Measurements from ENCODE around the gene TMEM200B. TPM values are rescaled to one million over a fixed set of nuclear protein-coding genes. Genes with fewer than 3 reads are reported as not detected.
A peak's percentile ranks its signal among the peaks of the same experiment; 100 is the strongest.

Gene TMEM200B
- total and polyA plus RNA-seq, 2 donors (not counting 1 experiment from before 2014, with no cell fraction given): 17.7 to 20.8 TPM

- H3K27ac ChIP-seq (ENCODE audit: insufficient read depth, low read length): peak overlapping the region; percentile 79
These were observed 1.0 kb downstream of the TMEM200B start for GRCh38 chr1:29122682-29123052.

GRCh38 chr1:29121936-29122681 lies 1.6 kb downstream of the TMEM200B start:
- Histone ChIP-seq H3K27me3 (ENCODE audit: control insufficient read depth, insufficient read depth, low read length) (no peaks in the 10 kb centered on the region), H3K79me2 (ENCODE audit: control insufficient read depth, insufficient read depth, low read length) (peaks cover 24% of the 10 kb centered on the region), H3K4me3 (replicated peaks in 1 of 4; ENCODE audit: control extremely low read depth in 1 of 4, insufficient read depth in 1 of 4, low read depth in 3 of 4, low read length in 4 of 4) (peak overlapping the region; percentile 19 to 77 (median 64)), H3K9me3 (ENCODE audit: control insufficient read depth, insufficient read depth, low read depth, low read length) (no peaks in the 10 kb centered on the region), H2AFZ (ENCODE audit: low read length) (no peak overlapping the region), H3K36me3 (ENCODE audit: control insufficient read depth, insufficient read depth, low read length) (peaks cover 7% of the 10 kb centered on the region), H3K4me1 (ENCODE audit: control insufficient read depth, extremely low read depth, insufficient read depth, low read length) (peaks cover 9% of the 10 kb centered on the region), H3K9ac (ENCODE audit: insufficient read depth, low read length) (peak overlapping the region; percentile 90), H3K27ac (ENCODE audit: insufficient read depth, low read length) (peak overlapping the region; percentile 79), H3K4me2 (ENCODE audit: extremely low read depth, insufficient read depth, low read length) (peak overlapping the region; percentile 83), H4K20me1 (ENCODE audit: control insufficient read depth, extremely low read depth, insufficient read depth, low read length) (no peaks in the 10 kb centered on the region)
- DNase-seq (ENCODE audit: low read depth in 2 of 2): peak; percentile 42 to 51
- no peak for TF ChIP-seq CTCF (conservative IDR thresholded peaks at IDR 0.05 in 1 of 2, IDR thresholded peaks at IDR 0.05 in 1 of 2; ENCODE audit: low read depth in 1 of 2, low read length in 2 of 2)
- TF ChIP-seq EZH2 (IDR thresholded peaks at IDR 0.05; ENCODE audit: low read length, missing control alignments): no peak

More at GRCh38 chr1:29122682-29123052, 1.0 kb downstream of the TMEM200B start:
- Histone ChIP-seq H3K4me1 (ENCODE audit: control insufficient read depth, extremely low read depth, insufficient read depth, low read length) (peaks cover 9% of the 10 kb centered on the region), H3K9ac (ENCODE audit: insufficient read depth, low read length) (peak overlapping the region; percentile 90), H3K27me3 (ENCODE audit: control insufficient read depth, insufficient read depth, low read length) (no peaks in the 10 kb centered on the region), H3K79me2 (ENCODE audit: control insufficient read depth, insufficient read depth, low read length) (peaks cover 24% of the 10 kb centered on the region), H4K20me1 (ENCODE audit: control insufficient read depth, extremely low read depth, insufficient read depth, low read length) (no peaks in the 10 kb centered on the region), H3K9me3 (ENCODE audit: control insufficient read depth, insufficient read depth, low read depth, low read length) (no peaks in the 10 kb centered on the region), H3K36me3 (ENCODE audit: control insufficient read depth, insufficient read depth, low read length) (peaks cover 7% of the 10 kb centered on the region), H3K4me2 (ENCODE audit: extremely low read depth, insufficient read depth, low read length) (peak overlapping the region; percentile 83), H2AFZ (ENCODE audit: low read length) (no peak overlapping the region), H3K4me3 (replicated peaks in 1 of 4; ENCODE audit: control extremely low read depth in 1 of 4, insufficient read depth in 1 of 4, low read depth in 3 of 4, low read length in 4 of 4) (peak overlapping the region; percentile 57 to 77 (median 68))
- peak; percentile 73 to 92 for DNase-seq (ENCODE audit: low read depth in 2 of 2)
- no peak for TF ChIP-seq EZH2 (IDR thresholded peaks at IDR 0.05; ENCODE audit: low read length, missing control alignments)

GRCh38 chr1:29121516-29121935 lies 2.2 kb downstream of the TMEM200B start:
- DNase-seq (ENCODE audit: low read depth in 2 of 2): no peak
- TF ChIP-seq CTCF (conservative IDR thresholded peaks at IDR 0.05 in 1 of 2, IDR thresholded peaks at IDR 0.05 in 1 of 2; ENCODE audit: low read depth in 1 of 2, low read length in 2 of 2) (no peak), EZH2 (IDR thresholded peaks at IDR 0.05; ENCODE audit: low read length, missing control alignments) (no peak)
- Histone ChIP-seq H3K4me2 (ENCODE audit: extremely low read depth, insufficient read depth, low read length) (peak overlapping the region; percentile 83), H3K79me2 (ENCODE audit: control insufficient read depth, insufficient read depth, low read length) (peaks cover 24% of the 10 kb centered on the region), H3K9ac (ENCODE audit: insufficient read depth, low read length) (peak overlapping the region; percentile 90), H2AFZ (ENCODE audit: low read length) (no peak overlapping the region), H3K27me3 (ENCODE audit: control insufficient read depth, insufficient read depth, low read length) (no peaks in the 10 kb centered on the region), H4K20me1 (ENCODE audit: control insufficient read depth, extremely low read depth, insufficient read depth, low read length) (no peaks in the 10 kb centered on the region), H3K36me3 (ENCODE audit: control insufficient read depth, insufficient read depth, low read length) (peaks cover 7% of the 10 kb centered on the region), H3K27ac (ENCODE audit: insufficient read depth, low read length) (peak overlapping the region; percentile 79), H3K4me3 (replicated peaks in 1 of 4; ENCODE audit: control extremely low read depth in 1 of 4, insufficient read depth in 1 of 4, low read depth in 3 of 4, low read length in 4 of 4) (peak overlapping the region; percentile 16 to 77 (median 64)), H3K9me3 (ENCODE audit: control insufficient read depth, insufficient read depth, low read depth, low read length) (no peaks in the 10 kb centered on the region), H3K4me1 (ENCODE audit: control insufficient read depth, extremely low read depth, insufficient read depth, low read length) (peaks cover 9% of the 10 kb centered on the region)

Measured in fibroblast of lung (primary cell).